Measurements from ENCODE around the gene TMTC2.

Gene TMTC2

DNA sequence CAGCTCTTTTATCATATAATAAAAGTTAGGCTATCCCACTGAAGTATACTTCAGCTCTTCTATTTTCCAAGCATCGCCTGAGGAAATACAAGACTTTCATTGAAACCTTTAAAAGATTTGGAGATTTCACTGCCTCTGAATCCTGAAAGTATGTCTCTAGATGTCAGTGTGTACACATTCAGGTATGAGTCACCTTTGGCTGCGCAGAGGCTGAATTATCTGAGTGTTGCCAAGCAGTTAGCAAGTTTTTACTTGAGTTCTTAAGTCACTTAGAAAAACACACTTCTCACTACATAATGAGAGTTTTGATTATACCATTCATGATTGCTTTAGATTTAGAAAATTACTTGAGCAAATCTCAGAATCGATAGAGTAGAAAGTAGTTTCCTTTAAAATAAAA lies 210.3 kb downstream of the TMTC2 start:
- no peak for DNase-seq

DNA sequence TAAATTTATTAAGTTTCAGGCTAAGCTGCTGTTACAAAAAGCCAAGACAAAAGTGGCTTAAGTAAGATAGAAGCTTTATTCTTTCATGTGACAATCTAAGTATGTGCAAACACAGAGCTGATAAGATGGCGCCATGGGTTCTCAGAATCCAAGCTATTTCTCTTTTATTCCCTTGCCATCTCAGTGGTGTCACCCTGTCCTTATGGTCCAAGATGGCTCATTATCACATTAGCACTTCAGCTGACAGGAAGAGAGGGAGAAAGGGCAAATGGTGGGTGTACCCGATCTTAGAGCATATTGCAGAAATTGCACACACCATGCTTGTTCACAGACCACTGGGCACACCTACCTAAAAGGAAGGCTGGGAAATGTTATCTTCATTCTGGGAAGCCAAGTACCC lies 211.7 kb downstream of the TMTC2 start:
- no peak for DNase-seq

DNA sequence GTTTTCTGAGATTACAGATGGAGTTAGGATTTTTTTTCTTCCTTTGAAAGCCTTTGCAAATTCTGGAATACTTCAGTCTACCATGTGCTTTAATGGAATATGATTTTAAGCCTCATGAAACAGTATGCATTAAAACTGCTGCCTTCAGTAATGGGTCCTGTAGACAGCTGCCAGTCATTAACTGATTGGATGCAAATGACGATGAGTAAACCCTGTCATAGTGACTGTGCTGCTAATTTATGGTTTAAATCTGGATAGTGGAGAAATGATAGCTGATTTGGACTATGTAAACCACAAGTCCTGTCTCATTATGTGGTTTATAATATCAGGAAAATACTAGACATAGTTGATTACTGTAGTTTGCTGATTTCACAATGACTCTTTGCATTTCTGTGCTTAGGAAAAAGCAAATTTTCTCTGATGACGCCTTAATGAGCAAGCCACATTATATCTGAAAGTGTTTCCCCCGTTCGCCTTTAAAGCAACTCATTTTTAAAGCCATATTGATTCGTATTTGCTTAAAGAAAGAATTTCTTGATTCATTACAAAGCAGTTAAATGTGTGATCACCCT lies 217.6 kb downstream of the TMTC2 start:
- no peak for DNase-seq

GRCh38 chr12:82910246-82910893 lies 223.7 kb downstream of the TMTC2 start:
- no peak for DNase-seq

GRCh38 chr12:82912406-82912805 lies 225.7 kb downstream of the TMTC2 start:
- DNase-seq = no peak

- DNase-seq = no peak
Observed at GRCh38 chr12:82919388-82920054, 232.8 kb downstream of the TMTC2 start.

DNA sequence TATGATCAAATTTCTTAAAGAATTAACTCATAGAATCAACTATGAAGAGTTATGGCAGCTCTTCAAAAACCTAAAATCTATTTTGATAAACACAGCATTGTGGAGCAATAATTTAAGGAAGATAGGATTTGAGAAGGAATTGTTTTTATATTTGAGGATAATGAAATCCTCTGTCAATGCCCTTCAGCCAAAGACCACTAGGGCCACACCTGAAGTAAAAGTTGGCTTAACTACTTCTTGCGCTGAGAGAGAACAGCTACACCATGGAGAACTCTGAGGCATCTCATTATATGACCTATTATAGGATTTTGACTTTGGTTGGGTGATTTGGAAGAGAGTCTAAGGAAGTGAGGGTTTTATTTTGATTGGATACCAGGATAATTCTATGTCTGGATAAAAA lies 237.2 kb downstream of the TMTC2 start:
- no peak for DNase-seq

GRCh38 chr12:82926630-82927029 lies 239.9 kb downstream of the TMTC2 start:
- no peak for DNase-seq

- no peak for DNase-seq
Observed at GRCh38 chr12:82930301-82930700, 243.6 kb downstream of the TMTC2 start.

DNA sequence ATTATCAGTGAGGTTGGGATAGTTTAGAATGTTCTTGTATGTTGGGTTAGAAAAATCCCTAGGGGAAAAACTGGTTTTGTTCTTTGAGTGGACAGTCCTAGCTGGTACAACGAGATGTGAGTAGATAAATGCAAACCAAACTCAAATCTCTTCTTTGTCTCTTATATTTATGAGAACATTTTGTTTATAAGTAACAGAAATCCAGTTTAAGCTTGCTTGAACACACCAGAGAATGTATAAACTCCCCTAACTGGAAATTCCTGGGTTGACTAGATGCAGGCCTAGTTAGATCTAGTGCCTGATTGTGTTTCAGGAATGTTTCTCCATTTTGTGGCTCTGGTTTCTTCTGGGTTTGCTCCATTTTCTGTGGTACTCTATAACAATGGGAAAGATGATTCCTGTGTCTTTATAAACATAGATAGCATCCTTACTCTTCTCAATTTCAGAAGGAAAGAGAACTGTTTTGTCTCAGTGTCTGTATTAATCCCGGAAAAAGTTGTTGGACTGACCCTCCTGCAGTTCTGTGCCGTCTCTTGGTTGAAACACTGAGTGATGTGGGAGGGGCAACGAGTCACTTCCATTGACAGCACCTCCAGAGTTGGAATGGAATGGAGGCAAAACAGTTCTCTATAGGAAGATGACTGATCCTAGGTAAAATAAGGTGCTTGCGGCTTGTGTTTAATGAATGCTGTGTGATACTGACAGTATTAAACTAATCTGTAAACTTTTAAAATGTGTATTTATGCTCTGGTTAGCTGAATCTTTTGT lies 244.8 kb downstream of the TMTC2 start:
- no peak for DNase-seq

GRCh38 chr12:82937151-82937550 lies 250.4 kb downstream of the TMTC2 start:
- DNase-seq = no peak

DNA sequence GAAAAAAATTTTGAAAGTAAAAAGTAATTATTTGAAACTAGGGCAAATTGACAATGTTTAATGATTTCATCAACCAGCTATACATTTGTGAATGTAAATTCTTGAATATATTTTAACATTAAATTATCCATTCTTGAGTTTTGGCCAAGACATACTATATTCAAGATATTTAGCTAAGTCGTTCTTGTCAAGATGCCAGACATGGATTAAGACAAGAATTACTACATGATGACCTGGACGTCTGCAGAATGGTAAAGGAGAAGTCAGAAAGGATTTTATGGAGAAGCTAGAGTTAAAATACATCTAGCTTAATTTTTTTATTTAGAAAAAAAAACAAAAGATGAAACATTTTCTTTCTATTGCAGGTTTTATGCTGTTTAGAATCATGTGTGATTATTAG lies 255.8 kb downstream of the TMTC2 start:
- DNase-seq = no peak

DNA sequence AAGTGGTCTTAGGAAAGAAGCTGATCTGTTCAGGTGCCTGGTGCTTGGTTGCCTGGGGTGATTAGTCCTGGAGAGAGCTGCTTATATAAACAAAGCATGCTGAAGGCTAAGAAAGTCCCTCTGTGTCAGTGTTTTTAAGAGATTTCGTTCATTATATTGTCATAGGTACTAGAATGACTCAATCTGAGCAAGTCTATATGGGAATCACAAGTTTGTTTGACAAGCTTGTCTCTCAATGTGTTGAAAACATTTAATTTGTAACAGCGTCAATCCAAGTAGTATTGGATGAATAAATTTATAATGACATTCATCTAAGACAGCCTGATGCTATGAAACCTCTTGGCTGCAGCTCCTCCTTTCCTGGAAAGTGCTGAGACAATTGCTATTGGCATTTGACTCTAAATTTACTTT lies 256.3 kb downstream of the TMTC2 start:
- DNase-seq = no peak

GRCh38 chr12:82948491-82948890 lies 261.8 kb downstream of the TMTC2 start:
- no peak for DNase-seq

- no peak for DNase-seq
Observed at GRCh38 chr12:82950356-82950755, 263.6 kb downstream of the TMTC2 start.

DNA sequence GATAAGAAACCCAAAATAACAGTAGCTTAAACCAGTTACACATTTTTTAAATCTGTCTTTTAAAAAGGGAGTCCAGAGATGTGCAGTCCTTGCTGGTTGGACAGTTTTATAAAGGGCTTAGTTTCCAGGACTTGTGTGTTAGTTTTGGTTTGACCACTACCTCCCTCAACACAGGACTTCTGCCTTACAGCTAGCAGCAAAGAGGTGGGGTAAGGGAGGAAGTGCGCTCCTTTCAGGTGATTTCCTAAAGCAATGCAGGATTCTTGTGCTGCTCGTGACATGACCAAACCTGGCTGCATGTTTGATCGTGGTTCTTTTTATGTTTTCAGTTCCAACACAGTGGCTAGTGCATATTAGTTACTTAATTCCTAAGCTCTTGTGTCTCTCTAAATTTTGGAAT lies 266.2 kb downstream of the TMTC2 start:
- no peak for DNase-seq

- DNase-seq = no peak
Observed at GRCh38 chr12:82953397-82953796, 266.7 kb downstream of the TMTC2 start.

DNA sequence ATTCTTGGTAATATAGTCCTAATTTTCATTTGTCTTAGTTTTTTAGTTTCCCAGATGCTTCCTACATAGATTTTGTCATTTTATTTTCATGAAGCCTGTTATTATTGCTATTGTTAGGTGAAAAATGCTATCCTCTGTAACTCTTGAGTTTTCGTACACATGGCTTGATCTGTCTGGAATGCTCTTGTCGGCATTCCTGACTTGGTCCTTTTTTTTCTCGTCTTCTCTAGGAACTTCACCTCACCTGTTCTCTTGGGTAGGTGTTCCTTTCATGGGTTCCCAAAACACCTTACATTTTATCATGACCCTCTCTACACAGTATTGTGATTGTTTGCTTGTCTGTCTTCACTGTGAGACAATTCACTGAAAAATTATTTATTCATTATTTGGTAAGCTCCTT lies 267.4 kb downstream of the TMTC2 start:
- DNase-seq = no peak

DNA sequence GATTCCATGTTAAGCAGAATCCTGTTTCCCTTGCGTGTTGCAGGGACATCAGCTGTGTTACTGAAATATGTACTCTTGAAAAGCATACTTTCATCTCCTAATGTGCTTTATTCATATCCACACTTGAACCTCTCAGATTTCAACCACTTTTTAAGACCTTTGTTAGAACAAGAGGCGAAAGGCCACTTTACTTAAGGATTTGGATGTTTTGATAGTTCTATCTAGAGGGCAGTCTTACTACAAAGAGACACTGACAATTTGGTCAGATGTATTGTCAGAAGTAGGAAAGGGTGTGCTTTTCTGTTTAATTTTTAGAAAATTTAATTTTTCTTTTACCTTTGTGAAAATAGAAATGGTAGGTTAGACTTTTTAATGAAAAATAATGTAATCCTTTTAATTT lies 267.9 kb downstream of the TMTC2 start:
- no peak for DNase-seq

DNA sequence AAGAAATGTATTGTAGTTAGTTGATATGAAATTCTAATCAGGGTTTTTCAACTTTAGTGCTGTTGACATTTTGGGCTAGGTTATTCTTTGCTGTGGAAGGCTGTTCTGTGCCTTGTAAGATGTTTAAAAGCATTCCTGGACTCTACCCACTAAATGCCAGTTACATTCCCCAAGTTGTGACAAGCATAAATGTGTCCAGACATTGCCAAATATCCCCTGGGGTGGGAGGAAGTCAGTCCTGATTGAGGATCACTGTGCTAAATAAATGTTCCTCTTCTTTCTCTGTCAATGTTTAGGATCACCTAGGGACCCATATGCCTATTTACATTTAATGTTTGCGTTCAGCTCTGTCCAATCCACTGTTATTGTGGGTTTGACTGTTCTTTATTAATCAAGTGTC lies 268.3 kb downstream of the TMTC2 start:
- no peak for DNase-seq

DNA sequence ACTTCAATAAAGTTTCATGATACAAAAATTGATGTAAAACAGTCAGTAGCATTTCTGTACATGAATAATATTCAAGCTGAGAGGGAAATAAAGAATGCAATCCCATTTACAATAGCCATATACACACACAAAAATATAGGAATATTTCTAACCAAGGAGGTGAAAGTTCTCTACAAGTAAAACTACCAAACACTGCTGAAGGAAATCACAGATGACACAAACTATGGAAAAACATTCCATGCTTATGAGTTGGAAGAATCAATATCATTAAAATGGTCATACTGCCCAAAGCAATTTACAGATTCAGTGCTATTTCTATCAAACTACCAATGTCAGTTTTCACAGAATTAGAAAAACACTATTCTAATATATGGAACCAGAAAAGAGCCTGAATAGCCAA lies 272.3 kb downstream of the TMTC2 start:
- no peak for DNase-seq

DNA sequence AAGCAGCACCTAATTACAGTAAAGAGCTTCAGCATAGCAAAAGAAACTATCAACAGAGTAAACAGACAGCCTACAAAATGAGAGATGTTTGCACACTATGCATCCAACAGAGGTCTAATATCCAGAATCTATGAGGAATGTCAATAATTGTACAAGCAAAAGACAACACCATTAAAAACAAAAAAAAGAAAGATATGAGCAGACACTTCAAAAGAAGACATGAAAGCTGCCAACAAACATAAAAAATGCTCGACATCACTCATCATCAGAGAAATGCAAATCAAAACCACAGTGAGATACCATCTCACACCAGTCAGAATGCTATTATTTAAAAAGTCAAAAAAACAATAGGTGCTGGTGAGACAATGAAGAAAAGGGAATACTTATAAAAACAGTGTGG lies 273.1 kb downstream of the TMTC2 start:
- no peak for DNase-seq

DNA sequence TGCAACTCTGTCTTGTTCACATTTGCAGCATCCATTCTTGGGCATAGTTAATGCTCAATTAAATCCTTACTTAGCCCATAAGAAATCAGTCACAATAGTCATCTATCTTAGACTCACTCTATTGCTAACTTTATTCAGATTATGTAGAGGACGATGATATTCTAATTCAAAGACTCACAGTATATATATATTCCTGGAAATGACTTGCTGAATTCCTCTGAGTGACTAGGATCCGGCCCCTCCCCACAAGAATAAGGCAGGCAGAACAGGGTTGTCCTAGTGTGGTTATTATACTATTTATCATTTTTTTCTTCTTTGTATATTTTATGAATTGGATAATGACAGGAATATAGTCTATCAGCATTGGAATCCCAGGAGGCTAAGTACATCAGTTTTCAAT lies 275.1 kb downstream of the TMTC2 start:
- DNase-seq = no peak

DNA sequence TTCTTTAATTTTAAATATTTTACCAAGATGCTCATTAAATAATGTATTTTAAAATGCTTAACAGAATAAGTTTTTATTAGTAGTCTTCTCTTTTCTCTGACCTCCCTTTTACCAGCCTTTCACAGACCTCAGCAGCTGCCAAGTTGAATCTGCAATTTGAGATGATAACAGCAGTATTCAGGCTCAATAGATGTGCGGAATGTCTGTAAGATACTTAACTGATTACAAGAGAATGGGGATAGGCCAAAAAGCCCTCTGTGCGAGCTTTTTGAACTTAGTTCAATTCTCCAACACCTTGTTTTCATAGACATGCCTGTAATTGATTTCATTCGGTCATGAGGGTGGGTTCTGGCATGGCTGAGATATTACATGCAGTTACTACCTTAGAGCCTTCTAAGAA lies 277.2 kb downstream of the TMTC2 start:
- DNase-seq = no peak

All from HCEC 1CT (cell line).